ENCODE results near the gene SCML2. TPM values are rescaled to one million over a fixed set of nuclear protein-coding genes. Genes with fewer than 3 reads are reported as not detected.

Gene SCML2
- total and polyA plus RNA-seq, 10 of the 15 experiments (the other 5 are each of a cell fraction or from before 2014, with no cell fraction given): 1.5 to 4.4 (median 2.6) TPM

DNA sequence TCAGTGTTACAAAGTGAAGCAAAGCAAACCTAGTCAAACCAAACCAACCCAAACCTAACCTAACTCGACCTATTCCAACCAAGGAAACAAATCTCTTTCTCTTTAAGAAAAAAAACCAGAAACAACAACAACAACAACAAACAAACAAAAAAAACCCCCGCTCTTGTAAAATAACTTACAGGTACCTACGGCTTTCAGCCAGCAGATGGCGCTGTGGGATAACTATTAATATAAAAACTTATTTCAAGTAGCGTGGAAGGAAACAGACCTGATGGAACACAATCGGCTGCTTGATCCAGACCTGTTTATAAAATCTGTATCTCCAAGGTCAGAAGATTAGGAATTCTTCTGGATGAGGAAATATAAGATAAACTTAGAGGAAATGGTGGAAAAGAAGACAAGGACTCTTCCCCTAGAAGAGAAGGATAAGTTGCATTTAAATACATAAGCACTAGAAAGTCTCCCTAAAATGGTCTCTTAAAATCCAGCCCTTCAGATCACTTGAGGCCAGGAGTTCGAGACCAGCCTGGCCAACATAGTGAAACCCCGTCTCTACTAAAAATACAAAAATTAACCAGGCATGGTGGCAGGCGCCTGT, 36.6 kb upstream of the SCML2 start:
- ATAC-seq (peak; percentile 67), DNase-seq (ENCODE audit: low read depth, low spot score) (peak; percentile 13), FAIRE-seq (peak; percentile 70)
- H3K4me2 ChIP-seq (ENCODE audit: control insufficient read depth, insufficient read depth): no peak overlapping the region
- intact Hi-C loops (cut with micrococcal nuclease; ENCODE audit: unreplicated experiment) (loop anchor here (1.0 to 10.0 kb wide), 6 partner anchors 374 to 1141 kb away; no protein-coding TSS in a partner anchor), in situ Hi-C loops (cut with MboI) (loop anchor here (5.0 to 25.0 kb wide), 4 partner anchors 504 to 1671 kb away; no protein-coding TSS in a partner anchor)
- H3K9ac ChIP-seq (ENCODE audit: control insufficient read depth, insufficient read depth, low read length): no peak overlapping the region
- H3K79me2 ChIP-seq (ENCODE audit: control insufficient read depth, insufficient read depth, low read length): no peaks in the 10 kb centered on the region
- H3K9me3 ChIP-seq (replicated peaks; ENCODE audit: control insufficient read depth, insufficient read depth, low read length): no peaks in the 10 kb centered on the region
- RAD21 ChIA-PET (ENCODE audit: unreplicated experiment): interaction anchor here (1.0 kb wide), 1 partner anchor 946 kb away, joined by 3 read pairs; no protein-coding TSS in a partner anchor
- CTCF ChIA-PET: interaction anchor here (0.7 to 2.0 kb wide), 4 partner anchors 495 to 943 kb away, joined by 3 to 13 read pairs (median 6); no protein-coding TSS in a partner anchor
- TF ChIP-seq IKZF2 (IDR thresholded peaks at IDR 0.05): no peak
- peak; percentile 25; the same call in 1 of the 2 replicates for TF ChIP-seq ZNF384 (IDR thresholded peaks at IDR 0.05; ENCODE audit: borderline replicate concordance, low read depth, low read length)
- no peak for TF ChIP-seq PAX5 (IDR thresholded peaks at IDR 0.05; ENCODE audit: borderline replicate concordance, low read depth, low read length)
- TF ChIP-seq RAD21 (IDR thresholded peaks at IDR 0.05; ENCODE audit: insufficient read depth, low read depth, low read length): peak; percentile 92
- peak; percentile 82 for TF ChIP-seq SMC3 (IDR thresholded peaks at IDR 0.05; ENCODE audit: borderline replicate concordance, low read length)
- no peak for TF ChIP-seq EED (IDR thresholded peaks at IDR 0.05; ENCODE audit: low read depth)
- no peak for TF ChIP-seq FOS (IDR thresholded peaks at IDR 0.05; ENCODE audit: borderline replicate concordance, extremely low read depth, insufficient read length)
- TF ChIP-seq ATF2 (IDR thresholded peaks at IDR 0.05; ENCODE audit: low read length): no peak
- no peak for TF ChIP-seq GATAD2B (conservative IDR thresholded peaks at IDR 0.05; ENCODE audit: low read depth)
- no peak for TF ChIP-seq ZNF274 (IDR thresholded peaks at IDR 0.05; ENCODE audit: insufficient read depth, insufficient read length)
- TF ChIP-seq, protein P1, sequence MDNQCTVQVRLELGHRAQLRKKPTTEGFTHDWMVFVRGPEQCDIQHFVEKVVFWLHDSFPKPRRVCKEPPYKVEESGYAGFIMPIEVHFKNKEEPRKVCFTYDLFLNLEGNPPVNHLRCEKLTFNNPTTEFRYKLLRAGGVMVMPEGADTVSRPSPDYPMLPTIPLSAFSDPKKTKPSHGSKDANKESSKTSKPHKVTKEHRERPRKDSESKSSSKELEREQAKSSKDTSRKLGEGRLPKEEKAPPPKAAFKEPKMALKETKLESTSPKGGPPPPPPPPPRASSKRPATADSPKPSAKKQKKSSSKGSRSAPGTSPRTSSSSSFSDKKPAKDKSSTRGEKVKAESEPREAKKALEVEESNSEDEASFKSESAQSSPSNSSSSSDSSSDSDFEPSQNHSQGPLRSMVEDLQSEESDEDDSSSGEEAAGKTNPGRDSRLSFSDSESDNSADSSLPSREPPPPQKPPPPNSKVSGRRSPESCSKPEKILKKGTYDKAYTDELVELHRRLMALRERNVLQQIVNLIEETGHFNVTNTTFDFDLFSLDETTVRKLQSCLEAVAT (IDR thresholded peaks at IDR 0.05): no peak
- no peak for TF ChIP-seq RFX5 (IDR thresholded peaks at IDR 0.05; ENCODE audit: low read depth, low read length)
- TF ChIP-seq, protein P2, sequence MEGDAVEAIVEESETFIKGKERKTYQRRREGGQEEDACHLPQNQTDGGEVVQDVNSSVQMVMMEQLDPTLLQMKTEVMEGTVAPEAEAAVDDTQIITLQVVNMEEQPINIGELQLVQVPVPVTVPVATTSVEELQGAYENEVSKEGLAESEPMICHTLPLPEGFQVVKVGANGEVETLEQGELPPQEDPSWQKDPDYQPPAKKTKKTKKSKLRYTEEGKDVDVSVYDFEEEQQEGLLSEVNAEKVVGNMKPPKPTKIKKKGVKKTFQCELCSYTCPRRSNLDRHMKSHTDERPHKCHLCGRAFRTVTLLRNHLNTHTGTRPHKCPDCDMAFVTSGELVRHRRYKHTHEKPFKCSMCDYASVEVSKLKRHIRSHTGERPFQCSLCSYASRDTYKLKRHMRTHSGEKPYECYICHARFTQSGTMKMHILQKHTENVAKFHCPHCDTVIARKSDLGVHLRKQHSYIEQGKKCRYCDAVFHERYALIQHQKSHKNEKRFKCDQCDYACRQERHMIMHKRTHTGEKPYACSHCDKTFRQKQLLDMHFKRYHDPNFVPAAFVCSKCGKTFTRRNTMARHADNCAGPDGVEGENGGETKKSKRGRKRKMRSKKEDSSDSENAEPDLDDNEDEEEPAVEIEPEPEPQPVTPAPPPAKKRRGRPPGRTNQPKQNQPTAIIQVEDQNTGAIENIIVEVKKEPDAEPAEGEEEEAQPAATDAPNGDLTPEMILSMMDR (IDR thresholded peaks at IDR 0.05 in 2 of 3, conservative IDR thresholded peaks at IDR 0.05 in 1 of 3; ENCODE audit: control insufficient read depth in 2 of 3, extremely low read depth in 1 of 3, insufficient read depth in 1 of 3, low read depth in 3 of 3, low read length in 3 of 3): peak; percentile 35 to 73 (median 68); a peak in 5 of 6 replicates
- TF ChIP-seq HDAC2 (IDR thresholded peaks at IDR 0.05): no peak
- no peak for TF ChIP-seq EP300 (IDR thresholded peaks at IDR 0.05; ENCODE audit: borderline replicate concordance in 1 of 2, control insufficient read depth in 1 of 2, low read depth in 2 of 2, low read length in 2 of 2)
- TF ChIP-seq MYC (IDR thresholded peaks at IDR 0.05; ENCODE audit: insufficient read depth, insufficient read length, insufficient replicate concordance, low read length, severe bottlenecking): no peak
- no peak for TF ChIP-seq MYB (IDR thresholded peaks at IDR 0.05; ENCODE audit: borderline replicate concordance, low read depth, low read length)
- TF ChIP-seq USF2 (IDR thresholded peaks at IDR 0.05; ENCODE audit: borderline replicate concordance, low read depth, low read length): no peak
- SMC1A ChIA-PET (ENCODE audit: uncharacterized antibody, unreplicated experiment): no interaction called here
- no peak overlapping the region for H3K4me3 ChIP-seq
- H2AFZ ChIP-seq (ENCODE audit: control insufficient read depth, low read depth, low read length): no peak overlapping the region
- no peaks in the 10 kb centered on the region for H3K27me3 ChIP-seq (replicated peaks in 1 of 2; ENCODE audit: control insufficient read depth in 2 of 2, insufficient read depth in 2 of 2, low read length in 1 of 2)
- WGBS (ENCODE audit: insufficient coverage, insufficient replicate concordance, low lambda C conversion rate, missing lambda C conversion rate): 7% methylated on average over 9 of the region's 9 CpGs
- no peaks in the 10 kb centered on the region for H3K36me3 ChIP-seq (ENCODE audit: control insufficient read depth in 2 of 2, insufficient read depth in 2 of 2, low read length in 1 of 2)
- POLR2A ChIA-PET: no interaction called here
- no peaks in the 10 kb centered on the region for H3K4me1 ChIP-seq (ENCODE audit: control insufficient read depth, insufficient read depth, low read length)
- BruUV-seq (replicated peaks): no TSS peak
- H4K20me1 ChIP-seq (ENCODE audit: control insufficient read depth, insufficient read depth): no peaks in the 10 kb centered on the region
- no peak overlapping the region for H3K27ac ChIP-seq (ENCODE audit: control insufficient read depth, insufficient read depth)
